ENCODE measurements around the gene YPEL1. TPM values are rescaled to one million over a fixed set of nuclear protein-coding genes. Genes with fewer than 3 reads are reported as not detected.

YPEL1 gene
- total and polyA plus RNA-seq, 2 of the 13 experiments (the other 11 are each of a cell fraction or from before 2014, with no cell fraction given), result 0.33 to 2.5 TPM

- TF ChIP-seq SCMH1 (CRISPR knock-in tag; IDR thresholded peaks at IDR 0.05; ENCODE audit: borderline replicate concordance) (no peak), ZNF557 (CRISPR knock-in tag; IDR thresholded peaks at IDR 0.05) (no peak), ZNF33A (CRISPR knock-in tag; IDR thresholded peaks at IDR 0.05; ENCODE audit: borderline replicate concordance) (no peak), ZFYVE20 (CRISPR knock-in tag; IDR thresholded peaks at IDR 0.05; ENCODE audit: borderline replicate concordance, low read depth) (no peak; the same call in 1 of the 2 replicates), ZNF724P (CRISPR knock-in tag; IDR thresholded peaks at IDR 0.05; ENCODE audit: borderline replicate concordance) (peak; percentile 46; the same call in 1 of the 2 replicates), ETV5 (CRISPR knock-in tag; IDR thresholded peaks at IDR 0.05; ENCODE audit: borderline replicate concordance) (no peak), ZNF570 (CRISPR knock-in tag; IDR thresholded peaks at IDR 0.05; ENCODE audit: borderline replicate concordance) (no peak), NCOA2 (CRISPR knock-in tag; IDR thresholded peaks at IDR 0.05) (no peak), MLX (CRISPR knock-in tag; IDR thresholded peaks at IDR 0.05) (no peak), NFYC (CRISPR knock-in tag; IDR thresholded peaks at IDR 0.05) (peak; percentile 84), U2AF2 (IDR thresholded peaks at IDR 0.05; ENCODE audit: low read depth, low read length) (no peak), RBM22 (optimal IDR thresholded peaks at IDR 0.05; ENCODE audit: low read length) (no peak), TRIM22 (IDR thresholded peaks at IDR 0.05) (no peak), EP300 (IDR thresholded peaks at IDR 0.05; ENCODE audit: low read depth in 2 of 2, low read length in 2 of 2) (no peak), EP300 (CRISPR knock-in tag; IDR thresholded peaks at IDR 0.05; ENCODE audit: borderline replicate concordance) (no peak)
- TF ChIP-seq, protein P1, sequence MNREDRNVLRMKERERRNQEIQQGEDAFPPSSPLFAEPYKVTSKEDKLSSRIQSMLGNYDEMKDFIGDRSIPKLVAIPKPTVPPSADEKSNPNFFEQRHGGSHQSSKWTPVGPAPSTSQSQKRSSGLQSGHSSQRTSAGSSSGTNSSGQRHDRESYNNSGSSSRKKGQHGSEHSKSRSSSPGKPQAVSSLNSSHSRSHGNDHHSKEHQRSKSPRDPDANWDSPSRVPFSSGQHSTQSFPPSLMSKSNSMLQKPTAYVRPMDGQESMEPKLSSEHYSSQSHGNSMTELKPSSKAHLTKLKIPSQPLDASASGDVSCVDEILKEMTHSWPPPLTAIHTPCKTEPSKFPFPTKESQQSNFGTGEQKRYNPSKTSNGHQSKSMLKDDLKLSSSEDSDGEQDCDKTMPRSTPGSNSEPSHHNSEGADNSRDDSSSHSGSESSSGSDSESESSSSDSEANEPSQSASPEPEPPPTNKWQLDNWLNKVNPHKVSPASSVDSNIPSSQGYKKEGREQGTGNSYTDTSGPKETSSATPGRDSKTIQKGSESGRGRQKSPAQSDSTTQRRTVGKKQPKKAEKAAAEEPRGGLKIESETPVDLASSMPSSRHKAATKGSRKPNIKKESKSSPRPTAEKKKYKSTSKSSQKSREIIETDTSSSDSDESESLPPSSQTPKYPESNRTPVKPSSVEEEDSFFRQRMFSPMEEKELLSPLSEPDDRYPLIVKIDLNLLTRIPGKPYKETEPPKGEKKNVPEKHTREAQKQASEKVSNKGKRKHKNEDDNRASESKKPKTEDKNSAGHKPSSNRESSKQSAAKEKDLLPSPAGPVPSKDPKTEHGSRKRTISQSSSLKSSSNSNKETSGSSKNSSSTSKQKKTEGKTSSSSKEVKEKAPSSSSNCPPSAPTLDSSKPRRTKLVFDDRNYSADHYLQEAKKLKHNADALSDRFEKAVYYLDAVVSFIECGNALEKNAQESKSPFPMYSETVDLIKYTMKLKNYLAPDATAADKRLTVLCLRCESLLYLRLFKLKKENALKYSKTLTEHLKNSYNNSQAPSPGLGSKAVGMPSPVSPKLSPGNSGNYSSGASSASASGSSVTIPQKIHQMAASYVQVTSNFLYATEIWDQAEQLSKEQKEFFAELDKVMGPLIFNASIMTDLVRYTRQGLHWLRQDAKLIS (CRISPR knock-in tag; IDR thresholded peaks at IDR 0.05), result no peak
- TF ChIP-seq, protein P2, sequence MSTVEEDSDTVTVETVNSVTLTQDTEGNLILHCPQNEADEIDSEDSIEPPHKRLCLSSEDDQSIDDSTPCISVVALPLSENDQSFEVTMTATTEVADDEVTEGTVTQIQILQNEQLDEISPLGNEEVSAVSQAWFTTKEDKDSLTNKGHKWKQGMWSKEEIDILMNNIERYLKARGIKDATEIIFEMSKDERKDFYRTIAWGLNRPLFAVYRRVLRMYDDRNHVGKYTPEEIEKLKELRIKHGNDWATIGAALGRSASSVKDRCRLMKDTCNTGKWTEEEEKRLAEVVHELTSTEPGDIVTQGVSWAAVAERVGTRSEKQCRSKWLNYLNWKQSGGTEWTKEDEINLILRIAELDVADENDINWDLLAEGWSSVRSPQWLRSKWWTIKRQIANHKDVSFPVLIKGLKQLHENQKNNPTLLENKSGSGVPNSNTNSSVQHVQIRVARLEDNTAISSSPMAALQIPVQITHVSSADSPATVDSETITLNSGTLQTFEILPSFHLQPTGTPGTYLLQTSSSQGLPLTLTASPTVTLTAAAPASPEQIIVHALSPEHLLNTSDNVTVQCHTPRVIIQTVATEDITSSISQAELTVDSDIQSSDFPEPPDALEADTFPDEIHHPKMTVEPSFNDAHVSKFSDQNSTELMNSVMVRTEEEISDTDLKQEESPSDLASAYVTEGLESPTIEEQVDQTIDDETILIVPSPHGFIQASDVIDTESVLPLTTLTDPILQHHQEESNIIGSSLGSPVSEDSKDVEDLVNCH (CRISPR knock-in tag; IDR thresholded peaks at IDR 0.05), result no peak
- TF ChIP-seq, protein P3, sequence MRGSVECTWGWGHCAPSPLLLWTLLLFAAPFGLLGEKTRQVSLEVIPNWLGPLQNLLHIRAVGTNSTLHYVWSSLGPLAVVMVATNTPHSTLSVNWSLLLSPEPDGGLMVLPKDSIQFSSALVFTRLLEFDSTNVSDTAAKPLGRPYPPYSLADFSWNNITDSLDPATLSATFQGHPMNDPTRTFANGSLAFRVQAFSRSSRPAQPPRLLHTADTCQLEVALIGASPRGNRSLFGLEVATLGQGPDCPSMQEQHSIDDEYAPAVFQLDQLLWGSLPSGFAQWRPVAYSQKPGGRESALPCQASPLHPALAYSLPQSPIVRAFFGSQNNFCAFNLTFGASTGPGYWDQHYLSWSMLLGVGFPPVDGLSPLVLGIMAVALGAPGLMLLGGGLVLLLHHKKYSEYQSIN (CRISPR knock-in tag; IDR thresholded peaks at IDR 0.05; ENCODE audit: borderline replicate concordance), result no peak
- TF ChIP-seq, protein P4, sequence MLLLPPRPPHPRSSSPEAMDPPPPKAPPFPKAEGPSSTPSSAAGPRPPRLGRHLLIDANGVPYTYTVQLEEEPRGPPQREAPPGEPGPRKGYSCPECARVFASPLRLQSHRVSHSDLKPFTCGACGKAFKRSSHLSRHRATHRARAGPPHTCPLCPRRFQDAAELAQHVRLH (CRISPR knock-in tag; IDR thresholded peaks at IDR 0.05; ENCODE audit: borderline replicate concordance, low read depth), result no peak
Measured at GRCh38 chr22:21735200-21736083, at the start of gene YPEL1 (continued).

Measured in HepG2 (cell line).